GM12874 (cell line): Measurements from ENCODE around the gene NDNF.

Source experiments
- CTCF ChIP-seq: IDR thresholded peaks from 2 replicates; pipeline ENCODE4 v1.5.1; 2011; ENCODE audit warnings: low read depth, mild to moderate bottlenecking, control low read depth, low read length, moderate library complexity; ENCODE audit not compliant: insufficient read depth

The NDNF gene

GRCh38 chr4:121057466-121057922 lies 14.8 kb downstream of the NDNF start:
- no peak for TF ChIP-seq CTCF

- TF ChIP-seq CTCF: no peak
These were observed 16.3 kb downstream of the NDNF start for GRCh38 chr4:121056066-121056465.

GRCh38 chr4:121054373-121054772 lies 18.0 kb downstream of the NDNF start:
- no peak for TF ChIP-seq CTCF

GRCh38 chr4:121053601-121054143 lies 18.7 kb downstream of the NDNF start:
- no peak for TF ChIP-seq CTCF

- TF ChIP-seq CTCF: no peak
These were observed 22.0 kb downstream of the NDNF start for GRCh38 chr4:121050300-121050699.

- TF ChIP-seq CTCF: no peak
These were observed 23.2 kb downstream of the NDNF start for GRCh38 chr4:121049072-121049599.

GRCh38 chr4:121048165-121048564 lies 24.2 kb downstream of the NDNF start:
- no peak for TF ChIP-seq CTCF
